Measurements from ENCODE around the gene RFX3.
"Not testable (repeated sequence)": the region's sequence is repeated elsewhere in the genome, so short reads cannot be mapped to it uniquely, and the experiment has no call there.

RFX3 gene

GRCh38 chr9:3348169-3348568, 177.6 kb downstream of the RFX3 start:
- DNase-seq (ENCODE audit: low spot score): no peak

- no peak for DNase-seq (ENCODE audit: low spot score)
These were observed 179.3 kb downstream of the RFX3 start for GRCh38 chr9:3346549-3346948.

- DNase-seq (ENCODE audit: low spot score): no peak
These were observed 182.1 kb downstream of the RFX3 start for GRCh38 chr9:3343671-3344070.

GRCh38 chr9:3342159-3342777, 183.5 kb downstream of the RFX3 start:
- DNase-seq (ENCODE audit: low spot score): peak; percentile 3

DNA sequence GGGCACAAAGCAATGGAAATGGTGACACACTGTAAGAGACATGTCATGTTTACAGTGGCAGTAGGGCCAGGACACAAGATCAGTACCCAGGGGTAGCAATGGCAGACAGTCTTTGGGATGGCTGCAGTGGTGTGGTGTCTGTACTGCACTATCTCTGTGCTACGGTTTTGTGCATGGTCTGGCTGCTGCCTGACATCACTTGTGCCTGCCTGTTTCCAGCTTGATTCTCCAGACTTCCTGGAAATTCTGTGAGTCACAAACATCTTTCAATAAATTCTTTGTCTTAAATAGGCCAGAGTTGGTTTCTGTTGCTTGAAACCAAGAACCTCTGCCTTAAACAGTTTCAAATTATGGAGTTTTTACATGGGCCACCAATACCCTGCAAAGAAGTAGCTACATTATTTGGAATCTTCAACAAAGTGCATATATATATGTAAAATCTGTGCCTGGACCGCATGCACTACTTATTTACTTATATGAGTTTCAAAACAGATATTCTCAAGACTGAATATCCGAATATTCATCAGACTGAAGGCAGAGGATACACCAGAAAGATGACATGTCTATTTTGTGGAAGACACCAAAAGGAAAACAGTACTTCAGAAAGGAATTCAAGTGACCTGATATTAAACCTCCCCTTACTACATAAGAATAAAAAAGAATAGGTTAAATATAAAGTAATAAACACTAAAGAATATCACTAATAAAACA, 188.1 kb downstream of the RFX3 start:
- DNase-seq (ENCODE audit: low spot score): peak; percentile 2

DNA sequence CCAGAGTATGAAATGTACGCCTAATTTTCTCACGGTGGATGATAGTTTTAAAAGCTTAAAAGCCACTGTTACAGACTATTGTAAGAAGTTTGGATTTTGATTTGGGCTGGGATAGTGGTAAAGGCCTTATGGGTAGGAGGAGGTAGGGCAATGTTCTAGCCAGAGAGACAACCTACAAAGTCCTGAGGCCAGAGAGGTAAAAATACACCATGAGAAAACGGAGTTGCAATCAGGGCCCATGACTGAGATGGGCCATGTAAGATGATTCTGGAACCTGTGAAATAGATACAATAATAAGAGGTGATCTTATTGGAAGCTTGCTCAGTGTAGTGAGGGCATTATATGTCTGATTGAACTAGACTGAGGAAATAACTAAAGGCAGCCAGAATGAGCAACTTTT, 188.8 kb downstream of the RFX3 start:
- no peak for DNase-seq (ENCODE audit: low spot score)

- no peak for DNase-seq (ENCODE audit: low spot score)
These were observed 193.0 kb downstream of the RFX3 start for GRCh38 chr9:3332802-3333201.

- DNase-seq (ENCODE audit: low spot score): no peak
These were observed 194.0 kb downstream of the RFX3 start for GRCh38 chr9:3331801-3332200.

DNA sequence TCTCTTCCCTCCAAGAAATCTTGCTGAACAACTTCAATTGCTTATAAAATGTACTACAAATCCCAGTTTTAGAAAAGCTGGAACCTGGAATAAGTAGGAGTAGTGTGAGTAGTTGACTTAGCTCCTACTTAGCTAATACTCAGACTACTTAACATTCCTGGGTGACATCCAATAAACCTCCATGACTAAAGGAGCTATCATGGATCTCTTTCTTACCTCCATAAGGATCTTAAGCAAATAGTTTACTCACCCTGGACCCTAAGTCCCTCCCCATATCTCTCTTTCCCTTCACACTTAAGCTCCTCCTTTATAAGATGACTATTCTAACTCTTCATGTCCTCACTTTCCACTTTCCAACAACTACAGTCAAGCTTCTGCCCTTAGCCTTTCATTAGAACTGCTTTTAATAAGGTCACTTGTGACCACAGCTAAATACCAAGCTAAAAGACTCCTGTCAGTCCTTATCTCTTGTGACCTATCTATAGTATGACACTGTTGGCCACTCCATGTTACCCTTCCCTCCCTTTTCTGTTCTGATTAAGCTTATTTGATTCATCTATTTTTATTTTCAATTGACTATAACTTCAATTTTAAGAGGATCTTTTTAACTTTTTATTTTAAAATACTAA, 194.9 kb downstream of the RFX3 start:
- DNase-seq (ENCODE audit: low spot score): no peak

DNA sequence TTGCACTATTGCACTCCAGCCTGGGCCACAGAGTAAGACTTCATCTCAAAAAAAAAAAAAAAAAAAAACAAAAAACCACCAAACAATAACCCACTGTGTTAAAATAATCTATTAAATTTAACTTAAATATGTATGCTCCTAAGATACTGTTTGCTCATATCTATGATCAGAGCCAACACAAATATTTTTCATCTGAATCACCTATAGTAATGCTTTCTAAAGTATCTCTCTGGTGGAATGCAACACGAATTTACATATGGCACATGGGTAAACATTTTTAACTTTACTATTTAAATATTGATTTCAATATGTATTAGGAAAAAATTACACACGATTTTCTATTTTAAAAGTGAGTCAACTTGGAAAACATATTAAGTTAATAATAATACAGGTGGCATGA, 196.4 kb downstream of the RFX3 start:
- no peak for DNase-seq (ENCODE audit: low spot score)

DNA sequence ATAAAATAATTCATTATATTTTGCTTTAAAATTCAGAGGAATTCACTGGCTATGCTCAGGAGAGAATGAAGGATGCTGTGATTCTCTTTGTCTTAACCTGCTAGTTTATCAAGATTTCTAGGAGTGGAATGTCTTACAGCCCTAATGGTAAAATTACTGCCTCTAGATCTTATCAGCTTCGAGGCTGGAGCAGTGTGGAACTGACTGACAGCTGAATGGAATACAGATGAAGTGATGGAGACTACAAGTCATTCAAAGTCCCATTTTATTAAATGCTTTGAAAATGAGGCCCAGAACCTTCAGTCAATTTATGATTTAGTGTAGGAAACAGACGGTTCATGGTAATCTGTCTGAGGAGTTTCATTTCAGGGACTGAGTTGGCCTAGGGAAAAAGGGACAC, 202.1 kb downstream of the RFX3 start:
- no peak for DNase-seq (ENCODE audit: low spot score)

DNA sequence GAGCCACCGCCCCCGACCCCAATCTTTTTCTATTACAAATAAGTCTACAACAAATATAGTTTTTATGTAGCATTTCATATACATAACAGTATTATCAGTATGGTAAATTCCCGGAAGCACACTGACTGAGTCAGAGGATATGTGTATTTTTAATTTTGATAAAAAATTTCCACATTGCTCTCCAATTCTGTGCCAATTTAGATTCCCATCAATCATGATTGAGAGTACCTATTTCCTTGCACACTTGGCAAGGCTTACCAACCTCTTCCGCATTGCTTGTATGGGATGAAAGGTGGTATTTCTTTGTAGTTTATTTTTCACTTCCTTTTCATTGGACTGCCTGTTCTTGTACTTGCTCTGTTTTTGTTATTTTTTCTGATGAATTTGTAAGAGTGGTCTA, 204.6 kb downstream of the RFX3 start:
- DNase-seq (ENCODE audit: low spot score): no peak

DNA sequence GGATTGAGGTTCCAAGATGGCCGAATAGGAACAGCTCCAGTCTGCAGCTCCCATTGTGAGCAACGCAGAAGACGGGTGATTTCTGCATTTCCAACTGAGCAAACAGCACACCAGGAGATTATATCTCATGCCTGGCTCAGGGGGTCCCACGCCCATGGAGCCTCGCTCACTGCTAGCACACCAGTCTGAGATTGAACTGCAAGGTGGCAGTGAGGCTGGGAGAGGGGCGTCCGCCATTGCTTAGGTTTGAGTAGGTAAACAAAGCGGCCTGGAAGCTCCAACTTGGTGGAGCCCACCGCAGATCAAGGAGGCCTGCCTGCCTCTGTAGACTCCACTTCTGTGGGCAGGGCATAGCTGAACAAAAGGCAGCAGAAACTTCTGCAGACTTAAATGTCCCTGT, 213.2 kb downstream of the RFX3 start:
- not testable (repeated sequence) for DNase-seq (ENCODE audit: low spot score)

- no peak for DNase-seq (ENCODE audit: low spot score)
These were observed 217.2 kb downstream of the RFX3 start for GRCh38 chr9:3308609-3309008.

- DNase-seq (ENCODE audit: low spot score): not testable (repeated sequence)
These were observed 221.4 kb downstream of the RFX3 start for GRCh38 chr9:3304388-3304787.

DNA sequence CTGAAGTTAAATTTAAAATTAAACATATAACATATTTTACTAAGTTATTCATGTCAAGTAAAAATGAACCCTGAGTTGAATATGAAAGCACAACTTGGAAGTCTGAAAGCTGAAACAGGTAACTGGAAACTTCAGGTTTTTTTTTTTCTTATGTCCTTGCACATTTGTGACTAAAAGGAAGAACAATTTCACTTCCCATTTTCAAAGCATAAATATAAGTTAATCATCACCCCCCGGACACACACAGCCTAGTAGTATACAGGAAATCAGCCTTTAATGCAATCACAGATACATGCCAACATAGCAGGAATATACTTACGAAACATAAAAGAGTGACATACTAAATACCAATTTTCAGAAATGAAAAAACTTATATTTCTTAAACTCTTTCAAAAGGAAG, 225.9 kb downstream of the RFX3 start:
- no peak for DNase-seq (ENCODE audit: low spot score)

DNA sequence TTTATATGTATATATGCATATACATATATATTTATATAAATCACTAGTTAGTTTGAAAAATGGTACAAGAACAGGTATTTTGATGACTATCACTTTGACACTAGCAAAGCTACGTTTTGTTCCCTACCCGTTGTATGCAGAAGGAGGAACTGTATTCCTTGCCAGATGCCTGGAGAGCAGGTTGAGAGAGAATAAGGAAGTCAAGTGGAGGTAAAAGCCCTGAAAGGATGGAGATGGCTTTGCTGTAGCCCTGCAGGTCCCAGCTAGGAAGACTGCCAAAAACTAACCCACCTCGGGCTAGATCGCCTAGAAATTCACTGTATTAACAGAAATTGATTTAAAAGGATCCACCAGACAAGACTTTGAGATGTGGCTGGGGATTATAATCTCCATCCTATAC, 229.3 kb downstream of the RFX3 start:
- DNase-seq (ENCODE audit: low spot score): no peak

GRCh38 chr9:3292311-3292710, 233.5 kb downstream of the RFX3 start:
- no peak for DNase-seq (ENCODE audit: low spot score)

- no peak for DNase-seq (ENCODE audit: low spot score)
These were observed 235.5 kb downstream of the RFX3 start for GRCh38 chr9:3290231-3290840.

DNA sequence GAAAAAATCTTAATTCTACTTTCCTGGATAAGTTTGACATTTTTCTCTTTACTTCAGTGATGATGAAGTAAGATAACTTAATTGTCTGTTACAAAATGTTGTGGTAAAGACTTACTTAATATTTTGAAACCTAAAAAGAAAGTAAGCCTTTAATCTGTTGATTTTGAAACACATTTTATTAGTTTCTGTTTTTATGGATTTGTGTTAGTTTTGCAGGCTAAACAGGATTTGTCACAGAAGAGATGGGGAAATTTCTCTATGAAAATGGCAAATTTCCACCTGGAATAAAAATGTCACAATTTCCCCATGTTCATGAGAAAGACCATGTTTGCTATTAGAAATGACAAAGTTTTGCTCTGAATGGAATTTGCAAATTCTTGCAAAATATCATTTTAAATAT, 237.1 kb downstream of the RFX3 start:
- no peak for DNase-seq (ENCODE audit: low spot score)

GRCh38 chr9:3285365-3286161, 240.2 kb downstream of the RFX3 start:
- DNase-seq (ENCODE audit: low spot score): no peak

GRCh38 chr9:3282365-3282764, 243.4 kb downstream of the RFX3 start:
- no peak for DNase-seq (ENCODE audit: low spot score)
